Uterus (tissue), 4 donors: Measurements from ENCODE around the gene TEX2. TPM values are rescaled to one million over a fixed set of nuclear protein-coding genes. Genes with fewer than 3 reads are reported as not detected.
"Not testable (repeated sequence)": the region's sequence is repeated elsewhere in the genome, so short reads cannot be mapped to it uniquely, and the experiment has no call there.

Experiments used
- DNase-seq, 2 donors: peaks; one replicate each; pipeline ENCODE4 v3.0.0-alpha.2; 2019 to 2020
- H3K27ac ChIP-seq, 2 donors: fragments of 200-600 bp; sonication (generic); 1 replicate in 1 of 2; 2 replicates in 1 of 2; pipeline ENCODE4 v1.5.1; 2016 to 2018
- H3K27me3 ChIP-seq, 2 donors: fragments of 200-600 bp; sonication (generic); one replicate each; pipeline ENCODE4 v1.5.1; 2018 to 2019; ENCODE audit warnings: control low read depth in 1 of 2
- H3K36me3 ChIP-seq, 2 donors: fragments of 200-600 bp; sonication (generic); one replicate each; pipeline ENCODE4 v1.5.1; 2019; ENCODE audit warnings: control low read depth in 1 of 2
- H3K4me1 ChIP-seq, 2 donors: fragments of 200-600 bp; sonication (generic); one replicate each; pipeline ENCODE4 v1.5.1; 2018 to 2019; ENCODE audit warnings: control low read depth in 1 of 2
- H3K4me3 ChIP-seq, 2 donors: fragments of 200-600 bp; sonication (generic); 1 replicate in 1 of 2; 2 replicates in 1 of 2; pipeline ENCODE4 v1.5.1; 2018 to 2019; ENCODE audit warnings: mild to moderate bottlenecking in 1 of 2
- H3K9me3 ChIP-seq, 2 donors: fragments of 200-600 bp; sonication (generic); one replicate each; pipeline ENCODE4 v1.5.1; 2019; ENCODE audit warnings: control low read depth in 1 of 2
- CTCF ChIP-seq, 4 experiments: fragments of 200-600 bp in 2 of 4; fragments of 450-650 bp in 2 of 4; sonication (generic) in 2 of 4; IDR thresholded peaks; one replicate each; pipeline ENCODE4 v1.5.1; 2016 to 2019; ENCODE audit warnings: antibody characterized with exemption in 4 of 4, mild to moderate bottlenecking in 2 of 4, moderate library complexity in 1 of 4
- POLR2A ChIP-seq, 2 donors: fragments of 450-650 bp; IDR thresholded peaks; one replicate each; pipeline ENCODE4 v1.6.1; 2016; ENCODE audit warnings: antibody characterized with exemption in 2 of 2, mild to moderate bottlenecking in 1 of 2, moderate library complexity in 1 of 2
- intact Hi-C: fragments of 100-400 bp; cut with DNase I; formaldehyde crosslinking; loops from one replicate; pipeline ENCODE4 v1.15.1; 2023; ENCODE audit warnings: low total_unique reads
- total RNA-seq, 4 donors: library from RNA; depleted of rRNA in 3 of 4; stranded (reverse); fragments of >200 nt in 3 of 4; gene quantifications; one replicate each; pipeline versions ENCODE4 v1.1.0 to v1.2.4, GENCODE V29; 2014 to 2023
- donor health status: DM: yes; HTN: yes; CAD: no.

Gene TEX2
- total RNA-seq, 4 donors from 2014 or later: 23.8 to 43.4 (median 35.6) TPM

- H3K4me3 ChIP-seq: no peak overlapping the region
- no peaks in the 10 kb centered on the region for H3K36me3 ChIP-seq
- no peaks in the 10 kb centered on the region for H3K9me3 ChIP-seq
- peaks cover 0 to 7% of the 10 kb centered on the region in 2 donors for H3K4me1 ChIP-seq
- peak overlapping the region in 1 of 2 donors; percentile 85 for H3K27ac ChIP-seq
- H3K27me3 ChIP-seq: no peaks in the 10 kb centered on the region
- intact Hi-C loops: no loop called here
- no peak for TF ChIP-seq CTCF (IDR thresholded peaks at IDR 0.05)
- no peak for TF ChIP-seq POLR2A (IDR thresholded peaks at IDR 0.05)
- no peak for DNase-seq
Measured at GRCh38 chr17:64213995-64214811, 48.9 kb downstream of the TEX2 start.

GRCh38 chr17:64212122-64212521 lies 50.9 kb downstream of the TEX2 start:
- Histone ChIP-seq H3K27ac (peak overlapping the region; percentile 5 to 45), H3K4me1 (peaks cover 0 to 7% of the 10 kb centered on the region in 2 donors), H3K9me3 (no peaks in the 10 kb centered on the region), H3K27me3 (no peaks in the 10 kb centered on the region), H3K4me3 (no peak overlapping the region), H3K36me3 (no peaks in the 10 kb centered on the region)
- no peak for TF ChIP-seq CTCF (IDR thresholded peaks at IDR 0.05)
- no peak for TF ChIP-seq POLR2A (IDR thresholded peaks at IDR 0.05)
- intact Hi-C loops: no loop called here
- DNase-seq: no peak

- no peak for DNase-seq
- TF ChIP-seq CTCF (IDR thresholded peaks at IDR 0.05) (no peak), POLR2A (IDR thresholded peaks at IDR 0.05) (no peak)
- Histone ChIP-seq H3K27me3 (no peaks in the 10 kb centered on the region), H3K27ac (no peak overlapping the region), H3K4me3 (no peak overlapping the region), H3K4me1 (no peaks in the 10 kb centered on the region), H3K9me3 (no peaks in the 10 kb centered on the region), H3K36me3 (no peaks in the 10 kb centered on the region)
- intact Hi-C loops: no loop called here
Measured at GRCh38 chr17:64209983-64210382, 53.1 kb downstream of the TEX2 start.

GRCh38 chr17:64209356-64209941 lies 53.6 kb downstream of the TEX2 start:
- no peak for TF ChIP-seq CTCF (IDR thresholded peaks at IDR 0.05)
- no peak for TF ChIP-seq POLR2A (IDR thresholded peaks at IDR 0.05)
- H3K4me1 ChIP-seq: no peaks in the 10 kb centered on the region
- no peaks in the 10 kb centered on the region for H3K27me3 ChIP-seq
- H3K36me3 ChIP-seq: no peaks in the 10 kb centered on the region
- no peak for DNase-seq
- H3K4me3 ChIP-seq: no peak overlapping the region
- no peaks in the 10 kb centered on the region for H3K9me3 ChIP-seq
- intact Hi-C loops: no loop called here
- H3K27ac ChIP-seq: no peak overlapping the region

GRCh38 chr17:64208656-64209055 lies 54.4 kb downstream of the TEX2 start:
- H3K27ac ChIP-seq, intact Hi-C loops, H3K27me3 ChIP-seq, DNase-seq, H3K4me3 ChIP-seq, H3K9me3 ChIP-seq, H3K4me1 ChIP-seq, H3K36me3 ChIP-seq: not testable (repeated sequence)
